HG03025 (cell line): ENCODE data around the gene TP73.

ENCODE experiments used
- ATAC-seq: cut with Tn5 transposase; IDR thresholded peaks from one replicate; pipeline ENCODE4 v1.9.1; 2021; ENCODE audit warnings: mild to moderate bottlenecking, moderate library complexity; ENCODE audit not compliant: unreplicated experiment, low FRiP score

TP73 gene

DNA sequence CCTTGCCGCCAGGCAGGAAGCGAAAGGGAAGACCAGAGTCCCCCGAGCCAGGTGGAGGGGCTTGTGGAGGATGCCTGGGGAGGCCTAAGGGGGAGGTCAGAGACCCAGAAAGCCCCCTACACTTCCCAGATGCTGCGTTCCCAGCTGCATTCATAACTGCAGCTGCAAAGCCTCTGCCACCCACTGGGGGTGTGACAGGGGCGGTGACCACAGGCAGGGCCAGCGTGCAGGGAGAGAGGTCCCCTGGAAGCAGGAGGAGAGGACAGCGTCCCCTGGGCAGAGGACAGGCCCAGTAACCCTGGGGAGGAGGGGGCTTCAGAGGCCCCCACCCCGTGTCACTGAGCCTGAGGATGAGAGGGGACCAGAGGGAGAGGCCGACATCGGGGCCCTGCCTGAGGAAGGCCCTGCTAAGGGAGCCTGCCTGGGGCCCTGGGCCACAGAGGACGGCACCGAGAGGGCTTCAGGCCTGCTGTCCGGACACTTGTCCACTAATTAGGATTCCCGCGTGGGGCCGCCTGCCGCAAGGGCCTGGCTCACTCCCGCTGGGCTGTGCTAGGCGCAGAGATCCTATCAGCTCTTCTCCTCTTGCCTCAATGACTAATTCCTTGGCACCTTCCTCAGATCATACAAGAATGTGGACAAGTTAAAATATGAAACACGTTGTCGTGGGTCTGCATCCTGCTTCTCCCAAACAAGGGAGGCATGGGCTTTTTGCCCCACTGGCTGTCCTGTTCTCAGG is 50.8 kb downstream of the TP73 start:
- ATAC-seq = no peak

GRCh38 chr1:3703786-3704371 is 51.6 kb downstream of the TP73 start:
- ATAC-seq = no peak

DNA sequence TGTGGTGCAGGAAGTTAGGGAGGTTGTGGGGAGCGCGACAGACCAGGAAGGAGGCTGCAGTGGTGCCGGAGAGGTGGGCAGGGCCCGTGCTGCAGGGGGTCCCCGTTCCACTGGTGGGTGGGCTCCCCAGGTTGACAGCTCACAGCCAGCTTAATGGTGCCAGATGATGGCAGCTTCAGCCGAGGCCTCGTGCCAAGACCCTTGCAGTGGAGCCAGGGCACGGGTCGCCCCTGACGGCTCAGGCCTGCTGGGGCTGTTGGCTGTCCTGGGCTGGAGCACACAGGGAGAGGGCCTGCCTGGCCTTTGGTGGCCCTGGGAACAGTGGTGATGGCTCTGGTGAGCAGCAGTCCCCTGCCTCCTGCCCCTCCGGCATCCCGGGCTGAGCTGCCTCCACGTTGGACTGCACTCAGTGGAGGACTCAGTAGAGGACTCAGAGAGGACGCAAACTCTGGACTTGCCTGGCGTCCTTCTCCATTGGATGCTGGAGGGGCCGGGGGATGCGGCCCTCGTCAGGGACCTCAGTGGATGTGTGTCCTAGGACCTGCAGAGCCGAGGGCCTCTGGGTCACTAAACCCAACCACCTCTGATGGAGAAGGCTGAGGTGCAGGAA is 53.1 kb downstream of the TP73 start:
- ATAC-seq = no peak

DNA sequence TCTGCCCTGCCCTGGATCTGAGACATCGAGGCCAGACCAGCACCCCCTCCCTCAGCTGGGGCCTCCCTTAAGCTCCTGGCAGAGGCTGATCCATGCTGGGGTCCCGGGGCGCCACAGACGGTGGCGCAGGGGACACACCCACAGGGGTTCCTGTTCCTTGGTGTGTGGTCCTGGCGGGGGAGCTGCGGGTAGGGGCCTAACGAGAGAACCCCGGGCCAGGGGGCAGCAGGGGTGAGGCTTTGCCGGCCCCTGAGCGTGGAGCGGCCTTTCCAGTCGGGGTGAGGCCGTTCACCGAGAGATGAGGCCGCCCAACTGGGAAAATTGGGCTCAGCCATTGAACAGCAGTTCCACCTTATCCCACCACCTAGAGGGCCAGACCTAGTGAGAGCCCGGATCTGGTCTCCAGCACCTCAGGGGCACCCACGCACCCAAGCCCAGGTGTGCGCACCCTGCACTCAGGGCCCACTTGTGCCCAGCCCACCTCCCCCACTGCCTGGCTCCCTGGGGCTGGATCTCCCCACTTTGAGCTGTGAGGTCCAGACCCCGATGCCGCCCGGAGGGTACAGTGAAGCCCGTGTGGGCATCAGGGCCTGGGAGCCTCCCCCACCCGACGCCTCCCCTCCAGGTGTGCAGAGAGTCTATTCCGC is 54.5 kb downstream of the TP73 start:
- no peak for ATAC-seq

- no peak for ATAC-seq
These were observed 55.1 kb downstream of the TP73 start for GRCh38 chr1:3707298-3707938.

- ATAC-seq = no peak
These were observed 55.6 kb downstream of the TP73 start for GRCh38 chr1:3707939-3708328.

- no peak for ATAC-seq
These were observed 56.5 kb downstream of the TP73 start for GRCh38 chr1:3708791-3709190.

- ATAC-seq = no peak
These were observed 57.9 kb downstream of the TP73 start for GRCh38 chr1:3710251-3710650.

- ATAC-seq = no peak
These were observed 59.1 kb downstream of the TP73 start for GRCh38 chr1:3711381-3711779.

DNA sequence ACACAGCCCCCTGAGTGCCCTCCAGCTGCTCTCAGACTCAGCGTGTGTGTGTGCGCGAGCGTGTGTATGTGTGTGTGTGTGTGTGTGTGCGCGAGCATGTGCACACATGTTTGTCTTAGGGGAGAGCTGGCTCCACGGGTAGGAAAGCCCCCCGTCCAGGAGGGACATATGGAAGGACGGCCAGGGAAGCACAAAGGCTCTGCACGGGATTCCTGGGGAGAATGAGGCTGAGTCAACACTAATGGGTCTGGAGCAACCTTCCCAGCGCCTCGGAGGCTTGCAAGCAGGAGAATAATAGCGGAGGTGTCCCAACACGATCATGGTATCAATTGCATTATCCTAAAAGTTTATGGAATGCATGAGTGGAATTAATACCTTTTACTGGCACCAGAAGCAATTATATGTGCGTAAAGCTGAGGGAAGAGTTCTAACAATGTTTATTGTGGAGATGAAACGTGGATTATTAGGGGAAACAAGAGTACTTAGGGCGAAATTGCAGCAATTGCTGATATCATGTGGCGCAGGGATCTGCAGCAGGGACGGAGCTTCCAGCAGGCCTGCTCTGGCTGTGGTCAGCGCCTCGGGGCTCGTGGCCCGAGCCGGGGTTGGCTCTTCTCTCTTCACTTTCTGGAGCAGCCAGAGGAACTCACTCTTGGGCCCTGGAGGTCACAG is 59.6 kb downstream of the TP73 start:
- ATAC-seq = no peak

DNA sequence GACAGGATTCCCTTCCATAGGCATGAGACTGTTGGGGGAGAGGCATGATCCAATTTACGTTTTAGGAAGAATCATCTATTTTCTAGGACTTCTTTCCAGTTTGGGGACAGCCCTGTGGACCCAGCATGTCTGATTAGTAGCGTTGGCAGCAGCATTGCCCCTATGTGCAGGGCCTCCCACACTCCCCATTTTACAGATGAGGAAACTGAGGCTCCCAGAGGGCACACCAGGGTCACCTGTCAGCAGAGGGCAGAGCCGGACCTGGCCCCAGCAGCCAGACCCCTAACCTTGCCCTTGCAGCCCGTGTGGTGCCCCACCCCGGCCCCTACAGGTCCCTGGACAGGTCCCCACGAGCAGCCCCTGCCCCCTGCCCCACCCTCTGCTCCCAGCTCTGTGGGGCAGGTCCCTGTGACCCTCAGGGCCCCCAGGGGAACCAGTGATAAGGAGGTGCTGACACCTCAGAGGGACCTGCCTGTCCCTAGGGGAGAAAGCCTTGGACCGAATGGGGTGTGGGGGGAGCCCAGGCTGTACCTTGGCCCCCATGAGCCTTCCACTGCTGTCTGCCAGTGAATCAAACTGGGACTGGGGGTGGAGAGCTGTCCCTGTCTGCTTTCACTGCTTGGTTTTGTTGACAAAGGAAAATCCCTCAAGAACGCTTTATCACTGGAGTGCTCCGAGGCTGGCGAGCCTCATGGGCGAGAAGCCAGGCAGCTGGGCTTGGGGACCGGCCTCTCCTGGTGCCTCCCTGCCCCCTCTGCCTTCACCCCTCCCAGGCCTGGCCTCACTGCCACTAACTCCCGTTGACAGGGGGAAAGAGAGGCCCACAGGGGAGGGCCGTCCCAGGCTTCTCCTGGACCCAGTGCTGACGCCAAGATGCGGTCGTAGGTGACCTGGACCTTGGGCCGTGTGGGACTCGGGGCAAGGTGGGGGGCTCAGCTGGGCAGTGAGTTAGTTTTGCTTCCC is 60.5 kb downstream of the TP73 start:
- ATAC-seq = no peak

- ATAC-seq = no peak
These were observed 61.5 kb downstream of the TP73 start for GRCh38 chr1:3713840-3714239.

DNA sequence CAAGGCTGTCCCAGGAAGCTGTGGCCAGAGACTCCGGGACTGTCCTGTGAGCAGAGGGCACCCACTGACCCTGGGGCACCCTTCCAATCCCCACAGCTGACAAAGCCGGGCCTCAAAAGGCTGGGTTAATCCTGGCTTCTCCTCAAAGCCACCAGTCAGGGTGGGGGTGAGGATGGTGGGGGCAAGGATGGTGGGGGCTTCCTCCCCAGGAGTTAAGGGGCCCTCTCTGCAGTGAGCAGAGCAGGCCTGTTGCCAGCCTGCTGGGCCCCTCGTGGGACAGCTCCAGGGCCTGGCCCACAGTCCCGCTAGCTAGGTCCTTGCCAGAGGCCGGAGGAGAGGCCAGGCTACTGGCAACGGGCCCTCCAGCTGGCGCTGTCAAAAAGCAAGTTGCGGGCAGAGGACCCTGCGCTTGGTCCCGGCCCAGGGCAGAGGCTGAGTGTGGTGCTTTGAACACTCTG is 62.0 kb downstream of the TP73 start:
- no peak for ATAC-seq

- ATAC-seq = no peak
These were observed 62.5 kb downstream of the TP73 start for GRCh38 chr1:3714814-3715213.

DNA sequence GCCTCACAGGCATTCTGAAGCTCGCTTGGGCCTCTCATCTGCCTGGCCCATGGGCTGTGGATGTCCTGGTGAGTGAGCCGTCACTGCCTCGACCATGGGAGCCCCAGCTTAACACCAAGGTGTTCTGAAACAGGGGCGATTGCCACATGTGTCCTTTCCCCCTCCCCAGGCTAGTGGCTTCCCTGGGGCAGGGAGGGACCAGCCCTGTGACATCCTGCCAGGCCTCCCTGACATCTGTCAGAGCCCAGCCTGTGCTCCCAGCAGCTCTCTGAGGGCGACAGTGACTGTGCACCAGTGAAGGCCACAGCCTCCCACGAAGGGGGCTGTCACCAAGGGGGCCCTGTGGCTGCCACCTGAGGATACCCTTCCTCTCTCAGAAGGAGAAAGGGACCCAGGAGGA is 64.0 kb downstream of the TP73 start:
- no peak for ATAC-seq

DNA sequence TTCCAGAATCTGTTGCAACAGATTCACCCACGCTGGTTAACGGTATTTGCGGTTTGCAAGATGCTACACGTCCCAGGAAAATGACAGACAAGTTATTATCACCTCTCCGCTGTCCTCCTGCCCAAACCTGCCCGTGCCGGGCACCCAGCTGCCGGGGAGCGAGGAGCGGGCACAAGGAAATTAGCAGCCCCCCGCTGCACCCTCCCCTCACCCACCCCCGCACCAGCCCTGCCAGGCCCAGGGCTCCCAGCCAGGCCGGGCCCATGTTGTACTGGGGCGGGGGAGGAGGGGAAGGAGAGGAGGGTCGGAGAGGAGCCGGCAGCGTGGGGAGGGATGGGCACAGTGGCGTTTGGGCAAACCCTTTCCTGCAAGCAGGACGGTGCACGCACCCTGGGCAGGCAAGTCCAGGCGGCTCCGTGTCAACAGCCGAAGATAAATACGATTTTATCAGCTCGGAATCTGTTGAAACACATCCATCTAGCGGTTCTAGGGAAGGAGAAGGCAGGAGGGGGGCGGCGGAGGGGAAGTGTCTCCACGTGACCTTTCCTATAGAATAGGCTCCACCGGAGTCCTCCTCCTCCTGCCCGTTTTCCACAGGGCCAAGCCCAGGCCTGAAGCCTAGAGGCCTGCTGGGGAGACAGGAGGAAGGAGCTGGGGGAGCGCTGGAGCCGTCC is 64.9 kb downstream of the TP73 start:
- no peak for ATAC-seq

DNA sequence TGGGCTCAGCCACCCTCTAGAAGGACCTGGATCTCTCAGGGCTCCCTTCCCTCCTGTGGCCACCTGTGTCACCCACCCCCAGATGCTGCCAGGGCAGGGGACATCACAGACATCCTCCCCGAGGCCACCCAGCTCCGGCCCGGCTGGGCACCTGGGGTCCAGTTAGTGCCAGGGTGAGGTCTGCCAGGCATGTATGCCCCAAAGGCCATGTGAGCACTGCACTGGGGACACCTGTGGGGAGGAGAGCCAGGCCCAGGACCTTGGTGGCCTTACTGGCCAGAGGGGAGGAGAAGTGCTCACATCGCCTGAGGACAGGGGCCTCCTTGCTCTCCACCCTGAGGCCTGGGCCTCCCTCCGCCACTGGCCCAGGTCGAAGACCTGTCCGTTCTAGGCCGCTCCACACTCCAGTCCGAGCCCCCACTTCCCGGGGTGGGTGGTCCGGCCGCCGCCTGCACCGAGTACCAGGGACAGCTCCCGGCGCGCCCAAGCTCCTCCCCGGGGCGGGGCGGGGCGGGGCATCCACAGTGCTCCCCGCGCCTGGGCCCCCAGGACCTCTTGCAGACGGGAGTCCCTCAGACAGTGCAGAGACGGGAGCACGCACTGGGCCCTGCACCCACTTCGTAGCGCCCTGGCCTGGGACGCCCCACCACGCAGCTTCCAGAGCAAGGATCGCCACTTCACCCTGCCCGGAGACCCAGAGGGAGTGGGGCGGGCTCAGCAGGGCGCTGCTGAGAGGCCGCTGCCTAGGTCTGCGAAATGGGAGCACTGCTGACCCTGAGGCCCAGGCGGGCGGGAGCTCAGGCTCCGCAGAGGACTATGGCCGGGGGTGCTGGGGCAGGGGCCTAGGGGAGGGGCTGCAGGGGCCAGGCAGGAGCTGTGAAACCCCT is 65.6 kb downstream of the TP73 start:
- no peak for ATAC-seq

- ATAC-seq = no peak
These were observed 66.4 kb downstream of the TP73 start for GRCh38 chr1:3718764-3719163.
